Adipocyte (in vitro differentiated cells): ENCODE data around the gene ACSL5.

ENCODE experiments used
- DNase-seq: peaks from one replicate; pipeline ENCODE4 v3.0.0-alpha.2; 2015; ENCODE audit warnings: low read depth
- H3K27me3 ChIP-seq: replicated peaks from 2 replicates; pipeline ENCODE4 v1.7.0; 2013; ENCODE audit warnings: mild to moderate bottlenecking, low read length, moderate library complexity; ENCODE audit not compliant: control insufficient read depth, insufficient read depth
- H3K36me3 ChIP-seq: 2 replicates; pipeline ENCODE4 v1.7.0; 2013; ENCODE audit warnings: low read length, mild to moderate bottlenecking, moderate library complexity; ENCODE audit not compliant: control insufficient read depth, insufficient read depth, severe bottlenecking
- H3K4me1 ChIP-seq: 2 replicates; pipeline ENCODE4 v1.7.0; 2013; ENCODE audit warnings: mild to moderate bottlenecking, low read length, moderate library complexity; ENCODE audit not compliant: control insufficient read depth, insufficient read depth
- H3K4me3 ChIP-seq: 2 replicates; pipeline ENCODE4 v1.7.0; 2013; ENCODE audit warnings: mild to moderate bottlenecking, low read length, moderate library complexity
- H3K9ac ChIP-seq: 2 replicates; pipeline ENCODE4 v1.7.0; 2013; ENCODE audit warnings: mild to moderate bottlenecking, low read length, moderate library complexity
- H3K9me3 ChIP-seq: 2 replicates; pipeline ENCODE4 v1.7.0; 2013; ENCODE audit warnings: mild to moderate bottlenecking, low read length, moderate library complexity; ENCODE audit not compliant: control insufficient read depth

Gene ACSL5

DNA sequence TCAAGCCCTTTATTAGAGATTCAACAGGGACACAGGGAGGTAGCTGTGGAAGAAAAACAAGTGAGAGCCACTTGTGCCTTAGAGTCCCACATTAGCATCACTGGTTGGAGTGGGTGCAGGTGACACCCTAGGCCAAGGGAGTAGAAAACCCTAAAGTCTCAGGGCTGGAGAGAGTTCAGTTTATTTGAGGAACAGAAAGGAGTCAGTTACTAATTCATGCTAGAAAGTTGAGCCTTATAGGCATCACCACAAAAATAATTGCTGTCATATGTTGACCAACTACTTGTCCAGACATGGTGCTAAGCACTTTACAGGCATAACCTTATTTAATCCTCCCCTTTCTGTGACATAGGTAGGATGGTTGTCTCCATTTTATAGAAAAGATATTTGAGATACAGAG lies 20.9 kb upstream of the ACSL5 start:
- no peak overlapping the region for H3K4me3 ChIP-seq
- no peaks in the 10 kb centered on the region for H3K4me1 ChIP-seq
- H3K27me3 ChIP-seq, result no peaks in the 10 kb centered on the region
- DNase-seq, result no peak
- no peaks in the 10 kb centered on the region for H3K9me3 ChIP-seq
- no peaks in the 10 kb centered on the region for H3K36me3 ChIP-seq
- H3K9ac ChIP-seq, result no peak overlapping the region

DNA sequence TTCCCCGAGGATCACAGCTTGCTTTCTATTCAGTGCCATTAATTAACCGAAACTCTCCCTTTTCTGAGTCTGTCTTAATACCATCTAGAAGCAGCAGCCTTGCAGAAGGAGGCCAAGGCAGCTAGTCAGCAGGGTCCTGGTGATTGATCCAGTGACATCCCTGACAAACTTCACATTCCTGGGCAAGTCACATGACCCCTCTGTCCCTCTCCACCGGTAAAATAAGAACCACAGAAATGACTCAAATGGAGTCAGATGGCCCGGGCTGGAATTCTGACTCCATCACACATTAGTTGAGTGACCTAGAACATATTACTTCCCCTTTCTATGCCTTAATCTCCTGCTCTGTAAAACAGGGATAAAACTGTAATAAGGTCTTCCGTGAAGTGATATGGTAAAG lies 17.2 kb upstream of the ACSL5 start:
- H3K4me3 ChIP-seq, result no peak overlapping the region
- no peak for DNase-seq
- H3K9me3 ChIP-seq, result no peaks in the 10 kb centered on the region
- H3K4me1 ChIP-seq, result peaks cover 16% of the 10 kb centered on the region
- H3K9ac ChIP-seq, result no peak overlapping the region
- no peaks in the 10 kb centered on the region for H3K36me3 ChIP-seq
- no peaks in the 10 kb centered on the region for H3K27me3 ChIP-seq

DNA sequence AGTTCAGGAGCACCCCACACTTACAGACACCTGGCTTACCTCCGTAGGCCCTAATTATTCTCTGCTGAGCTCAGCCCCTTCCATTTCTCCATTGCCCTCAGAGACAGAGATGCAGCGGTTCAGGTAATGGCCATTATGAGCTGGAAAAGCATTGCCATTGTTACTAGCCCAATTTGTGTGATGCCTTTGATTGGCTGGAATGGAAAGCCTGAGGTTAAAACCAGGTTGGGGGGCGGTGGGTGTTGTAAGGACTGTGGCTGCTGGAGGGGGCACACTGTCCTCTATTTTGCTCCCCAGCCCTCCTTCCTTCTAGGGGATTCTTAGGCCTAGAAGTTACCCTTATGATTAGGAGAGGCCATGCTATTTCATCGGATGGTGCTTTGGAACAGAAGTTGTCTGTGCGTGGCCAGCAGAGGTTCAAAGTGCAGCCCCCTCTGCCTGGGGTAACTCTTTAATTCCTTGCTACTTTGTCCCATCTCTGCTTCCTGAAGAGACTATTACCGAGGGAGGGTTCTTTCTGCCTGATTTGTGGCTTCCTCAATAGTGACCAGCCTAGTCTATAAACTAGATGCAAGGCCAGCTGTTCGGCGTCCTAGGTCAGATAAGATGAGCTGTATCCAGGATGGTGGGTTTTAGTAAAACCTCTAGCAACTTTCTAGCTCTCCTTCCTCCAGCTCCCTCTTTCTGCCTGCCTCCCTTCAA lies 14.2 kb upstream of the ACSL5 start:
- DNase-seq, result no peak
- no peaks in the 10 kb centered on the region for H3K36me3 ChIP-seq
- H3K9me3 ChIP-seq, result no peaks in the 10 kb centered on the region
- no peak overlapping the region for H3K9ac ChIP-seq
- no peak overlapping the region for H3K4me3 ChIP-seq
- no peaks in the 10 kb centered on the region for H3K27me3 ChIP-seq
- H3K4me1 ChIP-seq, result peaks cover 42% of the 10 kb centered on the region

DNA sequence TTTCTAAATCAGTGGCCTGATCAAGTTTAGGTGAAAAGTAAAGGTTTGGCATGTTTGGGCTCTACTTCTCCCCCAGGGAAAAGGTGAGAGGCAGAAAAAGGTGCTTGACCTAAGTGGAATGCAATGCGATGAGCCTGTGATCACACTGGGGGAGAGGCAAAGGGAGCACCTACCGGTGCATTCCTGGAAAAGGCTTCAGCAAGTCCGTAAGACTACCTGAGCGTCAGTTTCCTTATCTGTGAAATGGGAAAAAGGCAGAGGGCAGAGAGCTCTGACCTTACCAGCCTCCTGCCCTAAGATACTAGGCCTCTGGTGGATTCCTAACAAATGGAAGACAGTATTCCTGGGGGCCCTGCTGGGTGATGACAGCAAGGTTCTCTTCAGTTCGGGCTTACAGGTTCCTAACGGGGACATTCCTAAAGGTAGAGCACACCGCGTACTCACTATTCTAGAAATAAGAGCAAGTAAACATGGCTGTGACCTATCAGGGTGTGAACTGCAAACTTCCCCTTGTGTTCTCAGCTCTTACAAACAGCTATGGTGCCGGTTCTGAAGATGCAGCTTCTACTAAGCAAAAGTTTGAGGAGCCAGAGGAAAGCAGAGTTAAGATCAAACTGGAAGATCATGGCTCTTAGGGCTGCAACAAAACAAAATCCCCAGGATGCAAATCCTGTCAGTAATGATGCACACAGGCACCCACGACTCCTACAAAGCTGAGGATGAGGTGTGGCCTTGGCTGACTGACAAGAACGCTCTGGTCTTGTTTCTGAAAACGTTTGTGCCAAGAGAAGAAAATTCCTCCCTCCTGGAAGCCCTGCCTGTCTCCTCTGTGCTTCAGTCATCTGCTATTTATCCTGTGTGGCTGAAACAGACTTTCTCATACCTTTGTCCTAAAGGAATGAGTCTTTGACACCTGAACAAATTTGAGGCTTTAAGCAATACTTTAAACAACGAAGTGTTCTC lies 13.3 kb upstream of the ACSL5 start:
- no peaks in the 10 kb centered on the region for H3K27me3 ChIP-seq
- no peak overlapping the region for H3K4me3 ChIP-seq
- H3K9me3 ChIP-seq, result no peaks in the 10 kb centered on the region
- no peaks in the 10 kb centered on the region for H3K36me3 ChIP-seq
- peak; percentile 10 for DNase-seq
- peaks cover 50% of the 10 kb centered on the region for H3K4me1 ChIP-seq
- H3K9ac ChIP-seq, result peak overlapping the region; percentile 73

DNA sequence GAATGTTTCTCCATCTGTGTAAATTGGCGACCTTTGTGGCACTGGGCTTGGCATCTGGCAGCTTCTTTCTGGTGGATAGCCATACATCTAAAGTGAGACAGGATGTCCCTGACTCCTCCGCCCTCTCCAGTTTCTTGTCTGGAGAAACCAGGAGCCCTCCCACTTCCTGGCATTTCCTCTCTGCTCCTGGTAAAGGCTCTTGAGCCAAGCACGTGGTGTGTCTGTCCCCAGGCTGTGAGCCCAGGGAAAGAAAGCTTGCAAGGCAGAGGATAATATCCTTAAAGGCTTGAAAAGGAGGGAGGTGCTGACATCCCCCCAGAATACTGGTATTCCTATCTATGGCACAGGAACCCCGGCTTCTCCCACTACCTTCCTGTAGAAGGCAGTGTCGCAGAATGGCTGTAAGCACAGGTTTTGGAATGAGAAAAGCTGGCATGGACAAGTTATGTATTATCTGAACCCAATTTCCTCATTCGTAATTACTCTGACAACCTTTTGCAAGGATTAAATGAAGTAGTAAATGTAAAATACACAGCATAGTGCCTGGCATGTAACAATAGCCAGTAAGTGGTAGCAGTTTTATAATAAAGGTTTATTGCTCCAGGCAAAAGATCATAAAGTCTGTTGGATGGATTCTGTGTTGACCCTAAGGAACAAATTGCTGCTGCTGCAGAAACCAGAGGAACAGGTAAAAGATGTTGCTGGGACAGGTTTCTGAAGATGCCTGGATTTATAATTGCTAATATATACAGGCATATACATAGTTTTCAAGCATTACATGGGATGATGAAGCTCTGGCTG lies 11.8 kb upstream of the ACSL5 start:
- Histone ChIP-seq H3K4me1 (peaks cover 57% of the 10 kb centered on the region), H3K27me3 (no peaks in the 10 kb centered on the region), H3K36me3 (no peaks in the 10 kb centered on the region), H3K9me3 (no peaks in the 10 kb centered on the region), H3K4me3 (peak overlapping the region; percentile 55), H3K9ac (peak overlapping the region; percentile 86)
- DNase-seq, result no peak

DNA sequence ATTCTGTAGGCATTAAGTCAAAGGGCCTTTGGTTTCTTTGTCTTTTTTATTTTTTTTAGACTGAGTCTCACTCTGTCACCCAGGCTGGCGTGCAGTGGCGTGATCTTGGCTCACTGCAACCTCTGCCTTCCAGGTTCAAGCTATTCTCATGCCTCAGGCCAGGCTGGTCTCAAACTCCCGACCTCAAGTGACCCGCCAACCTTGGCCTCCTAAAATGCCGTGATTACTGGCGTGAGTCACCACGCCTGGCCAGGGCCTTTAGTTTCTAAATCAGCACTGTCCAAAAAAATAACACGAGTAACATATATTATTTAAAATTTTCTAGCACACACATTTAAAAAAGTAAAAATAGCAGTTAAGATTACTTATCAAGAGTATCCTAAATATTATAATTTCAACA lies 11.1 kb upstream of the ACSL5 start:
- DNase-seq, result no peak
- H3K4me1 ChIP-seq, result peaks cover 58% of the 10 kb centered on the region
- peak overlapping the region; percentile 55 for H3K4me3 ChIP-seq
- no peaks in the 10 kb centered on the region for H3K9me3 ChIP-seq
- no peaks in the 10 kb centered on the region for H3K36me3 ChIP-seq
- H3K9ac ChIP-seq, result peak overlapping the region; percentile 86
- H3K27me3 ChIP-seq, result no peaks in the 10 kb centered on the region

DNA sequence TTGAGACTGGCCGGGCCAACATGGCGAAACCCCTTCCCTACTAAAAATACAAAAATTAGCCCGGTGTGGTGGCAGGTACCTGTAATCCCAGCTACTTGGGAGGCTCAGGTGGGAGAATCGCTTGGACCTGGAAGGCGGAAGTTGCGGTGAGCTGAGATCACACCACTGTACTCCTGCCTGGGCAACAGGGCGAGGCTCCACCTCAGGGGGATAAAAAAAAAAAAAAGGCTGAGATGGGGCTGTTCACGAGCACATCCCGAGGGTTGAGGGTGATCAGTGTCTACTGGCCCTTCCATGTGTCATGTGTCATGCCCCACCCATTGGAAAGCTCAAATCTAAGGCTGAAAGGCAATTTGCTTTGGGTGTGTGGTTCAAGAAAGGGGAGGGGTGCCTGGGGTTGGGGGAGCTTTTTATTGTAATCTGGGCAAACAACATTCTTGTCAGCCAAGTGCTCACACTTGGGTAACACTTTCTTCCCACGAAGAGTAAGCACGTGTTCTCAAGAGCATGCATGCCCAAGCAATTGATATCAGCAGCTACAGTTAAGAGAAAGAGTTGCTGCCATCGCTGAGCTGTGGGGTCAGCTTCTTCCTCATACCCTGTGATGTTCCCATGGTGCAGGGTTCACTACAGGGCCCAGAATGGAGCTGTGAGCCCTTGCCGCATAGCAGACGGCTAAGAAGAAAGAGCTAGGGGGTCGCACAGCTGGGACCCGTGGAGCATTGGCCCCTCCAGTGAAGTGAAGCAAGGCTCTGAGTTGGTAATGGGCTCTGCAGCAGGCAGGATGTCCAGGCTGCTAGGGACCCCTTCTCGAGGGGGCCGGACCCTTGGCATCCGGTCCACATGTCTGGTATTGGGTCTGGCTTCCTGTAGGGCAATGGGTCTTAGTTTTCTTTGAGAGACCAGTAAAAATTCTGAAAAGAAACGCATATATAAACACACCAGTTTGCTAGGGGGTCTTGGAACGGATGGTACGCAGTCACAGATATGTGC lies 9.9 kb upstream of the ACSL5 start:
- H3K9ac ChIP-seq, result peak overlapping the region; percentile 81
- H3K4me3 ChIP-seq, result no peak overlapping the region
- no peaks in the 10 kb centered on the region for H3K27me3 ChIP-seq
- peaks cover 58% of the 10 kb centered on the region for H3K4me1 ChIP-seq
- no peaks in the 10 kb centered on the region for H3K36me3 ChIP-seq
- no peaks in the 10 kb centered on the region for H3K9me3 ChIP-seq
- no peak for DNase-seq

DNA sequence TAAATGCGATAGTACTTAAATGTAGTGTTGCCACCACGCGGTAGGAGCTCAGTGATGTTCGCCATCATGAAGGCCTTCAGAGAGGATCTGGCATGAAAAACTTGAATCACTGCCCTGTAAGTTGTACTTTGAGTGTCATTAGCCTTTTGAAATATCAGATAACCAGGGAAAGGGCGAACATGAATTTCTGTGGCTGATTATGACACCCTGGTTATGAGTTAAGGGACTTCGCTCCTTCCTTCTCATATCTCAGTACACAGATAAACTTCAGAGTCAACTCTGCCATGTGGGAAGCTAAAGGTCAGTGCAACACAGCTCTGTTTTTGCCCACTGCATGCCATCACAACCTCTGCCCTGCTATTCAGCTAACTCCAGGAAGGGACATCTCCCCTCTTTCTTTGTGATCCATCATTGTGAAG lies 8.9 kb upstream of the ACSL5 start:
- H3K27me3 ChIP-seq, result no peaks in the 10 kb centered on the region
- peaks cover 58% of the 10 kb centered on the region for H3K4me1 ChIP-seq
- H3K4me3 ChIP-seq, result no peak overlapping the region
- no peak for DNase-seq
- H3K9ac ChIP-seq, result peak overlapping the region; percentile 52
- no peaks in the 10 kb centered on the region for H3K36me3 ChIP-seq
- no peaks in the 10 kb centered on the region for H3K9me3 ChIP-seq

DNA sequence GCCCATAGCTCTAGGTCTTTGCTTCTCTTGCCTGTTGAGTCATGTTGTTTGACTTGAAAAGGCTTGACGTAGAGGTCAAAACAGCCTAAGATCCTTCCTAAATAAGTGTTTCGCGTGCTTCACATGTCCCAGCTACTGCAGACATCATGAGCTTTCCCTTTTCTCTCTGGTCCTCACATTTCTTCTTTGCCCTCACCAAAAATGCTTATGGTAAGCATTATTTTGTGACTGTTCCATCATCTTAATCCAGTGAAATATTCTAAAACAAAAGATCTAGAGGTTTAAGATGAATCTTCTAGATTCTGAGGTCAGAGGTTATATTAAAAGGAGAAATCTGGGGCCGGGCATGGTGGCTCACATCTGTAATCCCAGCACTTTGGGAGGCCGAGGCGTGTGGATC lies 8.5 kb upstream of the ACSL5 start:
- Histone ChIP-seq H3K4me3 (no peak overlapping the region), H3K9ac (peak overlapping the region; percentile 52), H3K36me3 (no peaks in the 10 kb centered on the region), H3K4me1 (peaks cover 54% of the 10 kb centered on the region), H3K9me3 (no peaks in the 10 kb centered on the region), H3K27me3 (no peaks in the 10 kb centered on the region)
- DNase-seq, result no peak

DNA sequence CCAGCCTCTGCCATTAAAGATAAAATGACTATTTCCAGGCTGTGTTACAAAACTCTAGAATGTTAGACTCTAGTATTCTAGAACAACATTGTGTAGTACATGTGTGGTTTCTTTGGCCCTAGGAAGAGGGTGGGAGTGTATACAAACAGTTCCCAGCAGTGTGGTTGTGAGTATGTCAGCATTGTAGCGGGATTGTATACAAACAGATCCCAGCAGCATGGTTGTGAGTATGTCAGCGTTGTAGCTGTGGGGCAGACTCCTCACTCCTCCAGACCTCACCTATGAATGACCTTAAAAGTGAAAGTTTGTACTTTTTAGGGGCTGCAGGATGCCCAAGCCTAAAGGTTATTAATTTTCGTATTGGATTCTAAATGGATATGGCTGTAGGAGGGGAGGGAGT lies 6.9 kb upstream of the ACSL5 start:
- Histone ChIP-seq H3K36me3 (no peaks in the 10 kb centered on the region), H3K9me3 (no peaks in the 10 kb centered on the region), H3K9ac (no peak overlapping the region), H3K27me3 (no peaks in the 10 kb centered on the region), H3K4me3 (no peak overlapping the region), H3K4me1 (peaks cover 41% of the 10 kb centered on the region)
- no peak for DNase-seq
